ENCODE results near the gene NEMF. TPM values are rescaled to one million over a fixed set of nuclear protein-coding genes. Genes with fewer than 3 reads are reported as not detected.

The NEMF gene
- polyA plus RNA-seq, 1 donor from 2014 or later = 91.0 TPM

DNA sequence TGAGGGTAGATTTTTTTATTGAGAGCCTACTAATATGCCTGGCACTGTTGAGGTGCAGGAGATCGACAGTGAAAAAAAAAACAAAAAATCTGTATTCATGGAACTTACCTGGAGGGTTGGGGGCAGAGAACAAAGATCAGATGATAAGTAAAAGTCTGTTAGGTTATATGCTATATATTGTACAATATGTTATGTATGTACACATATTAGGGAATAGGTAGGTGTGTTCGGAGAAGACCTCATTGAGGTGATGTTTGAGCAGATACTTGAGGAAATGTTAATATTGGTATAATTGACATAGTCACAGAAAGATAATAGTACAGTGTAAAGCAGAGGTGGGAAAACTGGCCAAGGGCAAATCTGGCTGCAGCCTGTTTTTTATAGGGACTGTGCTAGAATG lies 45.9 kb upstream of the NEMF start:
- H3K9me2 ChIP-seq (ENCODE audit: insufficient read depth, low read length) = no peaks in the 10 kb centered on the region
- no peaks in the 10 kb centered on the region for H4K20me1 ChIP-seq (ENCODE audit: insufficient read depth)
- TF ChIP-seq POLR2AphosphoS5 (IDR thresholded peaks at IDR 0.05) (no peak), MXI1 (conservative IDR thresholded peaks at IDR 0.05; ENCODE audit: poor library complexity, severe bottlenecking) (no peak), TAF1 (IDR thresholded peaks at IDR 0.05; ENCODE audit: low read depth) (no peak), EZH2 (IDR thresholded peaks at IDR 0.05; ENCODE audit: borderline replicate concordance, insufficient read depth, low read length, poor library complexity, severe bottlenecking) (no peak), EP300 (conservative IDR thresholded peaks at IDR 0.05; ENCODE audit: poor library complexity, severe bottlenecking) (no peak), RAD21 (conservative IDR thresholded peaks at IDR 0.05) (no peak), SMC3 (conservative IDR thresholded peaks at IDR 0.05; ENCODE audit: poor library complexity) (no peak)
- TF ChIP-seq, protein P1, sequence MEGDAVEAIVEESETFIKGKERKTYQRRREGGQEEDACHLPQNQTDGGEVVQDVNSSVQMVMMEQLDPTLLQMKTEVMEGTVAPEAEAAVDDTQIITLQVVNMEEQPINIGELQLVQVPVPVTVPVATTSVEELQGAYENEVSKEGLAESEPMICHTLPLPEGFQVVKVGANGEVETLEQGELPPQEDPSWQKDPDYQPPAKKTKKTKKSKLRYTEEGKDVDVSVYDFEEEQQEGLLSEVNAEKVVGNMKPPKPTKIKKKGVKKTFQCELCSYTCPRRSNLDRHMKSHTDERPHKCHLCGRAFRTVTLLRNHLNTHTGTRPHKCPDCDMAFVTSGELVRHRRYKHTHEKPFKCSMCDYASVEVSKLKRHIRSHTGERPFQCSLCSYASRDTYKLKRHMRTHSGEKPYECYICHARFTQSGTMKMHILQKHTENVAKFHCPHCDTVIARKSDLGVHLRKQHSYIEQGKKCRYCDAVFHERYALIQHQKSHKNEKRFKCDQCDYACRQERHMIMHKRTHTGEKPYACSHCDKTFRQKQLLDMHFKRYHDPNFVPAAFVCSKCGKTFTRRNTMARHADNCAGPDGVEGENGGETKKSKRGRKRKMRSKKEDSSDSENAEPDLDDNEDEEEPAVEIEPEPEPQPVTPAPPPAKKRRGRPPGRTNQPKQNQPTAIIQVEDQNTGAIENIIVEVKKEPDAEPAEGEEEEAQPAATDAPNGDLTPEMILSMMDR (IDR thresholded peaks at IDR 0.05; ENCODE audit: poor library complexity, severe bottlenecking) = no peak
- TF ChIP-seq, protein P2, sequence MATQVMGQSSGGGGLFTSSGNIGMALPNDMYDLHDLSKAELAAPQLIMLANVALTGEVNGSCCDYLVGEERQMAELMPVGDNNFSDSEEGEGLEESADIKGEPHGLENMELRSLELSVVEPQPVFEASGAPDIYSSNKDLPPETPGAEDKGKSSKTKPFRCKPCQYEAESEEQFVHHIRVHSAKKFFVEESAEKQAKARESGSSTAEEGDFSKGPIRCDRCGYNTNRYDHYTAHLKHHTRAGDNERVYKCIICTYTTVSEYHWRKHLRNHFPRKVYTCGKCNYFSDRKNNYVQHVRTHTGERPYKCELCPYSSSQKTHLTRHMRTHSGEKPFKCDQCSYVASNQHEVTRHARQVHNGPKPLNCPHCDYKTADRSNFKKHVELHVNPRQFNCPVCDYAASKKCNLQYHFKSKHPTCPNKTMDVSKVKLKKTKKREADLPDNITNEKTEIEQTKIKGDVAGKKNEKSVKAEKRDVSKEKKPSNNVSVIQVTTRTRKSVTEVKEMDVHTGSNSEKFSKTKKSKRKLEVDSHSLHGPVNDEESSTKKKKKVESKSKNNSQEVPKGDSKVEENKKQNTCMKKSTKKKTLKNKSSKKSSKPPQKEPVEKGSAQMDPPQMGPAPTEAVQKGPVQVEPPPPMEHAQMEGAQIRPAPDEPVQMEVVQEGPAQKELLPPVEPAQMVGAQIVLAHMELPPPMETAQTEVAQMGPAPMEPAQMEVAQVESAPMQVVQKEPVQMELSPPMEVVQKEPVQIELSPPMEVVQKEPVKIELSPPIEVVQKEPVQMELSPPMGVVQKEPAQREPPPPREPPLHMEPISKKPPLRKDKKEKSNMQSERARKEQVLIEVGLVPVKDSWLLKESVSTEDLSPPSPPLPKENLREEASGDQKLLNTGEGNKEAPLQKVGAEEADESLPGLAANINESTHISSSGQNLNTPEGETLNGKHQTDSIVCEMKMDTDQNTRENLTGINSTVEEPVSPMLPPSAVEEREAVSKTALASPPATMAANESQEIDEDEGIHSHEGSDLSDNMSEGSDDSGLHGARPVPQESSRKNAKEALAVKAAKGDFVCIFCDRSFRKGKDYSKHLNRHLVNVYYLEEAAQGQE (IDR thresholded peaks at IDR 0.05; ENCODE audit: borderline replicate concordance) = no peak
- H3K27ac ChIP-seq (ENCODE audit: low read length) = no peak overlapping the region
- H3K9ac ChIP-seq (ENCODE audit: low read length) = no peak overlapping the region
- H3K4me2 ChIP-seq (ENCODE audit: low read length) = no peak overlapping the region
- no peaks in the 10 kb centered on the region for H3K9me3 ChIP-seq (ENCODE audit: low read length)
- no peaks in the 10 kb centered on the region for H3K36me3 ChIP-seq (ENCODE audit: insufficient read depth, low read length)
- H3K27me3 ChIP-seq (ENCODE audit: insufficient read depth, low read depth, low read length) = no peaks in the 10 kb centered on the region
- H2AFZ ChIP-seq (ENCODE audit: low read depth, low read length) = no peak overlapping the region
- H3K79me2 ChIP-seq (replicated peaks; ENCODE audit: insufficient read depth, low read length) = peaks cover 36% of the 10 kb centered on the region
- no peaks in the 10 kb centered on the region for H3F3A ChIP-seq (ENCODE audit: insufficient read depth, low read length, poor library complexity, severe bottlenecking)
- no peak overlapping the region for H3K4me3 ChIP-seq (ENCODE audit: low read length)

DNA sequence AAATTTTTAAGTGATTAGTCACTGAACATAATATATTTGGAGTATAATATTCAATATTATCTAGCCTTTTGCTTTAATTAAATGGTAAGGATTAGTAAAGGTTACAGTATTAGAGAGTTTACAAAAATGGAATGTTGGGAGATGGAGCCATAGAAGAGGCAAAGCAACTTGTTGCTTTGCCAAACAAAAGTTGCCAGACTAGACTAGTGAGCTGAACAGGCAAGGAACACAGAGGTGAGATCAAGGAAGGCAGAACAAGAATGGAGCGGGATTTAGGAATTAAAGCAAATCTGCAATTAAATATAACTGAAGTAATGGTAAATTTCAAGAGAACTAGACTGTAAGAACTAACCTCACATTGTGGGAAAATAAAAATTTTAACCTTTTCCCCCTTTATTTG lies 45.4 kb upstream of the NEMF start:
- H3K27ac ChIP-seq (ENCODE audit: low read length) = no peak overlapping the region
- H4K20me1 ChIP-seq (ENCODE audit: insufficient read depth) = no peaks in the 10 kb centered on the region
- no peaks in the 10 kb centered on the region for H3K9me2 ChIP-seq (ENCODE audit: insufficient read depth, low read length)
- no peak overlapping the region for H3K4me2 ChIP-seq (ENCODE audit: low read length)
- no peaks in the 10 kb centered on the region for H3F3A ChIP-seq (ENCODE audit: insufficient read depth, low read length, poor library complexity, severe bottlenecking)
- no peak for TF ChIP-seq EP300 (conservative IDR thresholded peaks at IDR 0.05; ENCODE audit: poor library complexity, severe bottlenecking)
- no peak for TF ChIP-seq POLR2AphosphoS5 (IDR thresholded peaks at IDR 0.05)
- no peak for TF ChIP-seq TAF1 (IDR thresholded peaks at IDR 0.05; ENCODE audit: low read depth)
- TF ChIP-seq EZH2 (IDR thresholded peaks at IDR 0.05; ENCODE audit: borderline replicate concordance, insufficient read depth, low read length, poor library complexity, severe bottlenecking) = no peak
- TF ChIP-seq, protein P2 (IDR thresholded peaks at IDR 0.05; ENCODE audit: borderline replicate concordance) = no peak
- no peak for TF ChIP-seq MXI1 (conservative IDR thresholded peaks at IDR 0.05; ENCODE audit: poor library complexity, severe bottlenecking)
- TF ChIP-seq SMC3 (conservative IDR thresholded peaks at IDR 0.05; ENCODE audit: poor library complexity) = no peak
- H3K36me3 ChIP-seq (ENCODE audit: insufficient read depth, low read length) = no peaks in the 10 kb centered on the region
- no peak overlapping the region for H3K9ac ChIP-seq (ENCODE audit: low read length)
- no peaks in the 10 kb centered on the region for H3K9me3 ChIP-seq (ENCODE audit: low read length)
- H3K79me2 ChIP-seq (replicated peaks; ENCODE audit: insufficient read depth, low read length) = peaks cover 37% of the 10 kb centered on the region
- H3K4me3 ChIP-seq (ENCODE audit: low read length) = no peak overlapping the region
- H3K27me3 ChIP-seq (ENCODE audit: insufficient read depth, low read depth, low read length) = no peaks in the 10 kb centered on the region
- no peak overlapping the region for H2AFZ ChIP-seq (ENCODE audit: low read depth, low read length)
